H1 (cell line): ENCODE data around the gene PAPOLA. TPM values are rescaled to one million over a fixed set of nuclear protein-coding genes. Genes with fewer than 3 reads are reported as not detected.

Experiments
- CTCF ChIA-PET: fragments of 300-600 bp; sonication (Branson Sonifier 250); formaldehyde crosslinking; loops from one replicate; lab custom pipeline; 2021; ENCODE audit not compliant: partially characterized antibody; lab: Charles Lee
- POLR2A ChIA-PET: fragments of 300-600 bp; sonication (Branson Sonifier 250); formaldehyde crosslinking; loops from one replicate; lab custom pipeline; 2021; ENCODE audit warnings: inconsistent platforms; ENCODE audit not compliant: partially characterized antibody; lab: Charles Lee
- DNase-seq, 2 experiments: peaks; one replicate each; pipeline versions ENCODE4 v3.0.0 to v3.0.0-alpha.2; 2010 to 2022; ENCODE audit warnings: low spot score in 2 of 2, low read depth in 1 of 2, mixed read lengths in 1 of 2
- FAIRE-seq: peaks from 2 replicates; lab custom pipeline; 2011; peaks lifted over from hg19 to GRCh38; lab: Jason Lieb, UNC
- H2AFZ ChIP-seq: 2 replicates; pipeline ENCODE4 v1.8.1; 2012; ENCODE audit warnings: low read length, inconsistent platforms
- H2AK5ac ChIP-seq: 2 replicates; pipeline ENCODE4 v1.6.1; 2013; ENCODE audit warnings: low read depth, low read length
- H2BK120ac ChIP-seq: replicated peaks from 2 replicates; pipeline ENCODE3; 2013; ENCODE audit warnings: low read depth, low read length, inconsistent platforms
- H2BK12ac ChIP-seq: 2 replicates; pipeline ENCODE4 v1.6.1; 2013; ENCODE audit warnings: low read depth, low read length
- H2BK15ac ChIP-seq: 2 replicates; pipeline ENCODE4 v1.6.1; 2013; ENCODE audit warnings: low read length
- H2BK20ac ChIP-seq: 2 replicates; pipeline ENCODE4 v1.6.1; 2013; ENCODE audit warnings: low read length
- H2BK5ac ChIP-seq: 2 replicates; pipeline ENCODE4 v1.6.1; 2013; ENCODE audit warnings: low read depth, low read length
- H3K14ac ChIP-seq: 2 replicates; pipeline ENCODE4 v1.6.1; 2013; ENCODE audit warnings: inconsistent platforms; ENCODE audit not compliant: insufficient read length
- H3K18ac ChIP-seq: 2 replicates; pipeline ENCODE4 v1.6.1; 2013; ENCODE audit warnings: low read length; ENCODE audit errors: extremely low read depth
- H3K23ac ChIP-seq: 2 replicates; pipeline ENCODE4 v1.6.1; 2013; ENCODE audit warnings: inconsistent platforms; ENCODE audit not compliant: insufficient read length
- H3K23me2 ChIP-seq: 2 replicates; pipeline ENCODE4 v1.6.1; 2013; ENCODE audit warnings: low read depth, low read length
- H3K27ac ChIP-seq: 2 replicates; pipeline ENCODE4 v1.6.1; 2011; ENCODE audit warnings: low read depth, low read length, inconsistent platforms
- H3K27me3 ChIP-seq, 4 experiments: replicated peaks in 1 of 4; 1 replicate in 1 of 4; 2 replicates in 3 of 4; pipeline versions ENCODE4 v1.6.1 to v1.8.1; 2011 to 2013; ENCODE audit warnings: low read length in 3 of 4, mild to moderate bottlenecking in 3 of 4, inconsistent platforms in 2 of 4, mixed read lengths in 2 of 4, moderate library complexity in 1 of 4; ENCODE audit not compliant: control insufficient read depth in 3 of 4, insufficient read depth in 3 of 4; ENCODE audit errors: extremely low read depth in 1 of 4
- H3K36me3 ChIP-seq, 4 experiments: 2 replicates each; pipeline versions ENCODE4 v1.6.1 to v1.8.1; 2011 to 2013; ENCODE audit warnings: mild to moderate bottlenecking in 4 of 4, low read length in 3 of 4, moderate library complexity in 2 of 4, control low read depth in 1 of 4, inconsistent platforms in 1 of 4; ENCODE audit not compliant: insufficient read depth in 4 of 4, control insufficient read depth in 2 of 4
- H3K4ac ChIP-seq: replicated peaks from 2 replicates; pipeline ENCODE3; 2013; ENCODE audit warnings: low read length, low read depth, mixed read lengths, inconsistent platforms; ENCODE audit not compliant: insufficient read length
- H3K4me1 ChIP-seq, 4 experiments: replicated peaks in 1 of 4; 1 replicate in 1 of 4; 2 replicates in 3 of 4; pipeline versions ENCODE4 v1.6.1 to v1.8.1; 2011 to 2013; ENCODE audit warnings: low read length in 3 of 4, inconsistent platforms in 2 of 4, mixed read lengths in 1 of 4; ENCODE audit not compliant: insufficient read depth in 4 of 4, control insufficient read depth in 3 of 4
- H3K4me2 ChIP-seq, 2 experiments: 2 replicates each; pipeline versions ENCODE4 v1.6.1 to v1.8.1; 2011 to 2013; ENCODE audit warnings: low read depth in 2 of 2, low read length in 2 of 2, control low read depth in 1 of 2, inconsistent platforms in 1 of 2, mild to moderate bottlenecking in 1 of 2; ENCODE audit not compliant: insufficient read depth in 1 of 2
- H3K4me3 ChIP-seq, 4 experiments: fragments of 200-600, 300-600 bp in 1 of 4; sonication (generic), shearing (Covaris generic), sonication (Bioruptor Twin) in 1 of 4; 2 replicates each; pipeline versions ENCODE4 v1.5.1 to v1.8.1; 2011 to 2016; ENCODE audit warnings: low read length in 4 of 4, low read depth in 3 of 4, control low read depth in 2 of 4, inconsistent platforms in 2 of 4, mild to moderate bottlenecking in 2 of 4, mixed read lengths in 1 of 4, moderate library complexity in 1 of 4; ENCODE audit not compliant: insufficient read depth in 2 of 4; ENCODE audit errors: extremely low read depth in 1 of 4
- H3K56ac ChIP-seq: replicated peaks from 2 replicates; pipeline ENCODE3; 2013; ENCODE audit warnings: low read depth, mild to moderate bottlenecking, mixed read lengths, low read length, inconsistent platforms; ENCODE audit not compliant: insufficient read length
- H3K79me1 ChIP-seq: 2 replicates; pipeline ENCODE4 v1.6.1; 2013; ENCODE audit warnings: low read depth, low read length, control low read depth
- H3K79me2 ChIP-seq, 2 experiments: 2 replicates each; pipeline versions ENCODE4 v1.6.1 to v1.8.1; 2012 to 2013; ENCODE audit warnings: low read length in 2 of 2, mild to moderate bottlenecking in 2 of 2, inconsistent platforms in 1 of 2; ENCODE audit not compliant: insufficient read depth in 2 of 2, control insufficient read depth in 1 of 2
- H3K9ac ChIP-seq, 4 experiments: replicated peaks in 1 of 4; 1 replicate in 1 of 4; 2 replicates in 3 of 4; pipeline versions ENCODE4 v1.6.1 to v1.8.1; 2011 to 2013; ENCODE audit warnings: low read depth in 3 of 4, low read length in 3 of 4, control low read depth in 2 of 4, mild to moderate bottlenecking in 2 of 4, moderate library complexity in 2 of 4, inconsistent platforms in 1 of 4; ENCODE audit errors: extremely low read depth in 1 of 4
- H3K9me3 ChIP-seq, 2 experiments: 2 replicates each; pipeline versions ENCODE4 v1.6.1 to v1.8.1; 2012 to 2013; ENCODE audit warnings: mild to moderate bottlenecking in 2 of 2, moderate library complexity in 2 of 2, control low read depth in 1 of 2, inconsistent platforms in 1 of 2, low read depth in 1 of 2, low read length in 1 of 2, mixed read lengths in 1 of 2; ENCODE audit not compliant: insufficient read depth in 2 of 2
- H4K20me1 ChIP-seq, 2 experiments: replicated peaks in 1 of 2; 2 replicates each; pipeline versions ENCODE3 to v1.8.1; 2011 to 2013; ENCODE audit warnings: inconsistent platforms in 2 of 2, low read length in 2 of 2, mild to moderate bottlenecking in 1 of 2; ENCODE audit not compliant: insufficient read depth in 2 of 2, control insufficient read depth in 1 of 2
- H4K5ac ChIP-seq: 2 replicates; pipeline ENCODE4 v1.6.1; 2013; ENCODE audit warnings: low read length, low read depth, mixed read lengths, inconsistent platforms; ENCODE audit not compliant: insufficient read length
- H4K8ac ChIP-seq: 2 replicates; pipeline ENCODE4 v1.8.0; 2013; ENCODE audit warnings: mild to moderate bottlenecking, moderate library complexity, low read length, inconsistent platforms; ENCODE audit not compliant: insufficient read depth; ENCODE audit errors: extremely low read depth
- H4K91ac ChIP-seq: replicated peaks from 2 replicates; pipeline ENCODE3; 2013; ENCODE audit warnings: low read length, mixed read lengths, inconsistent platforms; ENCODE audit not compliant: insufficient read length
- BCL11A ChIP-seq, 2 experiments: IDR thresholded peaks; one replicate each; pipeline ENCODE4 v1.6.1; 2011; ENCODE audit warnings: low read depth in 2 of 2, low read length in 2 of 2, mild to moderate bottlenecking in 2 of 2
- CBX5 ChIP-seq: fragments of 300-800, 300-1000 bp; sonication (generic); IDR thresholded peaks from 2 replicates; pipeline ENCODE4 v1.7.1; 2016; ENCODE audit warnings: antibody characterized with exemption, low read length, low read depth
- HDAC2 ChIP-seq, 2 experiments: fragments of 300-600 bp in 1 of 2; sonication (generic) in 1 of 2; IDR thresholded peaks; 2 replicates each; pipeline ENCODE4 v1.6.1; 2011 to 2012; ENCODE audit warnings: low read depth in 2 of 2, low read length in 2 of 2, mild to moderate bottlenecking in 2 of 2, moderate library complexity in 2 of 2, borderline replicate concordance in 1 of 2, inconsistent platforms in 1 of 2
- NANOG ChIP-seq: IDR thresholded peaks from 2 replicates; pipeline ENCODE4 v1.6.1; 2011; ENCODE audit warnings: low read length, low read depth, mild to moderate bottlenecking, inconsistent platforms; ENCODE audit not compliant: insufficient read depth, poor library complexity, severe bottlenecking
- POU5F1 ChIP-seq: IDR thresholded peaks from 2 replicates; pipeline ENCODE4 v1.6.1; 2011; ENCODE audit warnings: low read depth, mild to moderate bottlenecking, low read length, moderate library complexity
- SIX5 ChIP-seq: IDR thresholded peaks from 2 replicates; pipeline ENCODE4 v1.6.1; 2011; ENCODE audit warnings: mild to moderate bottlenecking, low read depth, low read length
- WGBS, 2 experiments: shearing (Covaris generic) in 1 of 2; methylation state at CpG; one replicate each; pipeline versions ENCODE4 v1.1.6 to v1.1.7; 2013 to 2015; ENCODE audit warnings: low lambda C conversion rate in 2 of 2, mixed read lengths in 2 of 2, inconsistent platforms in 1 of 2, low coverage in 1 of 2, missing lambda C conversion rate in 1 of 2; ENCODE audit not compliant: insufficient replicate concordance in 2 of 2, insufficient coverage in 1 of 2, insufficient read length in 1 of 2; ENCODE audit errors: extremely low coverage in 1 of 2, missing lambda C conversion rate in 1 of 2; 5-methylcytosine and 5-hydroxymethylcytosine counted together
- polyA plus RNA-seq, 7 experiments: library from polyadenylated mRNA; depleted of rRNA in 3 of 7; stranded (reverse) in 5 of 7; unstranded in 2 of 7; fragments of >200 nt in 5 of 7; fragments of 200-250 nt in 2 of 7; gene quantifications; 1 replicate in 5 of 7; 2 replicates in 1 of 7; 4 replicates in 1 of 7; pipeline versions ENCODE4 v1.2.1 to v1.2.3, GENCODE V29; 2011 to 2013; ENCODE audit warnings: missing spikeins in 2 of 7, mixed read lengths in 2 of 7
- total RNA-seq: library from RNA; stranded (reverse); fragmentation: NEBNext Ultra II Directional; extraction: Animal tissue kit (Norgen Biotek cat#: 25700); gene quantifications from 2 replicates; pipeline ENCODE4 v1.2.1, GENCODE V29; 2021

Gene PAPOLA
- total and polyA plus RNA-seq, 2 of the 8 experiments (the other 6 are each of a cell fraction or from before 2014, with no cell fraction given) = 163 to 239 TPM

- ChIA-PET CTCF (no interaction called here), POLR2A (no interaction called here)
- H3K4me1 ChIP-seq = no peaks in the 10 kb centered on the region
- no peak for TF ChIP-seq SIX5
- TF ChIP-seq CBX5 = no peak
- TF ChIP-seq BCL11A (IDR thresholded peaks at IDR 0.05; ENCODE audit: low read depth in 2 of 2, low read length in 2 of 2) = no peak
- no peak for TF ChIP-seq NANOG
- no peak for TF ChIP-seq POU5F1
- TF ChIP-seq HDAC2 (IDR thresholded peaks at IDR 0.05; ENCODE audit: borderline replicate concordance in 1 of 2, low read depth in 2 of 2, low read length in 2 of 2) = no peak
- no peak overlapping the region for H2AK5ac ChIP-seq
- no peak overlapping the region for H3K4me2 ChIP-seq
- no CpG with 5 or more reads among the region's 1 CpG for WGBS, 2 experiments
- no peak overlapping the region for H3K23ac ChIP-seq
- H2BK15ac ChIP-seq = no peak overlapping the region
- H3K18ac ChIP-seq = no peak overlapping the region
- H2AFZ ChIP-seq = no peak overlapping the region
- H3K36me3 ChIP-seq = no peaks in the 10 kb centered on the region
- H3K79me2 ChIP-seq = no peaks in the 10 kb centered on the region
- no peak overlapping the region for H3K9ac ChIP-seq
- no peak overlapping the region for H3K14ac ChIP-seq
- H3K23me2 ChIP-seq = no peaks in the 10 kb centered on the region; the same call in 1 of the 2 replicates
- FAIRE-seq (no peak), DNase-seq (no peak)
- H4K91ac ChIP-seq = no peak overlapping the region
- H4K5ac ChIP-seq = no peak overlapping the region
- no peak overlapping the region for H3K4ac ChIP-seq
- H4K20me1 ChIP-seq = no peaks in the 10 kb centered on the region
- H3K27me3 ChIP-seq = no peaks in the 10 kb centered on the region
- no peaks in the 10 kb centered on the region for H3K79me1 ChIP-seq
- H2BK120ac ChIP-seq = no peak overlapping the region
- no peak overlapping the region for H3K56ac ChIP-seq
- no peak overlapping the region for H4K8ac ChIP-seq
- H3K9me3 ChIP-seq = no peaks in the 10 kb centered on the region
- H2BK12ac ChIP-seq = no peak overlapping the region
- no peak overlapping the region for H2BK20ac ChIP-seq
- H3K4me3 ChIP-seq = no peak overlapping the region
- no peak overlapping the region for H3K27ac ChIP-seq
- H2BK5ac ChIP-seq = no peak overlapping the region
Measured at GRCh38 chr14:96493178-96493577, 9.0 kb upstream of the PAPOLA start.
